NOMO-1 treated with dmso at 0.1 percent for 144 hours (cell line): Measurements from ENCODE around the gene HOXA6.

Source experiments
- DNase-seq: peaks from one replicate; lab custom pipeline; 2025; ENCODE audit not compliant: unreplicated experiment; lab: John Stamatoyannopoulos, UW

Gene HOXA6

DNA sequence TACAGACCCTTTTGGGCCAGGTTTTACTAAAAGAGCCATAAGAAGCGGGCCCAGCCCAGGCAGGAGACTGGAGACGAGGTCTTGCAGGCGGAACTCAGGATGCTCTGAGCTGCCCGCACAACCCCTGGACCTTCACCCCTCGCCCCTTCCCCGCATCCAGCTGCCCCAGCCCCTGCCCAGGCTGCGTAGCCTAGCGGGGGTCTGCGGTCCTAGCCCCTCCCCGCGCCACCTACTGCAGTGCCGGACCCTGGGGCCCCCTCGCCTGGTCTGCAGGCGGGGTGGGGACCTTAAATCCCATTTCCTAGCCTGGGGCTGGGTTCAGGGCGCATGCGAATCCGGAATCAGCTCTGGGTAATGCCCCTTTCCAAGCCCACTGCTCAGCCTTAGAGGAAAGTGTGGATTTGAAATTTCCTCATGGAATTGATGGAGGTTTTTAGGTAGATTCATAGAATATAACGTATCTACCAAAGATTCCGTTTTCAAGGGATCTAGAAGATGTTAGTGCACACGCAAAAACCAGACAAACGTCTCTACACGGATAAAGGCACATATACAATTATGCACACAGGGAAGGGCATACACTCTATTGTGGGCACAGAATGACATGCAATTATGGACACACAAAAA is 5.4 kb upstream of the HOXA6 start:
- DNase-seq, result no peak

DNA sequence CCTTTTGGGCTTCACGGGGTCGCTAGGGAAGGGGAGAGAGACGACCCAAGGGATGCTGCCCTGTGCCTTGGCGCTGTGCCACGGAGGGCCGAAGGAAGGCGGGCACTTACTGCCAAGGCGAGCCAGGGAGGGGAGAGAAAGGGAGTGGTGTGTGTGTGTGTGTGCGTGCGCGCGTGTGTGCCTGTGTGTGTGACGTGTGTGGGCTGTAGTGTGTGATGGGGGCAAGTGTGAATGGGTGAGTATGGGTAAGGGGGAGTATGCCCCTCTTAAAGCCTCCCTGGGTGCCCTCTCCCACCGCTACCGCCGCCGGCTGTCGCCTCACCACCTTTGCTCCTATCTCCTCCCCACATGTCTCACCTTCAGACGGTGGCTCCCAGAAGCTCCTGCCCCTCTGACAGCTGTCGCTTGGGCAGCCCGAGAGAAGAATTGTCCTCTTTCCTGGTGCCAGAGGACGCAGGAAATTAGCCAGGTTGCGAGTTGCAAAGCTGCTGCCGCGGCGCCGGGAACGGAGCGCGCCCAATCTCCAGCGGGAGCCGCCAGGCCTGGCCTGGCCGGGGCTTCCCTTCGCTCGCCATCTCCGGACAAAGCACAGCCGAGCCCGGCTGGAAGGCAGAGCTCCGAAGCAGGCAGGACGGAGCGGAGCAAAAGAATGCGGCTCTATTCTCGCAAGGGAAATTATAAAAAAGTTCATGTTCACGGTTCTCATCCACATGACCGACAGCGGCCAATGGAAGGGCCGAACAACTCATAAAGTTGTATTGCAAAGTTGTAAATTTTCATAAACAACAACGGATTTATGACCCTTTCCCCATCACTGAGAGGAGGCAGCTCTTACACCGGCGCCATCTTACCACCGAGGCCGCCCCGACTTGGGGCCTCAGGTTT is 4.6 kb upstream of the HOXA6 start, which contains the start of gene HOXA3:
Gene HOXA3 (minus strand): TSS at position 653 of the 885 bp plus-strand sequence. CDS start 41,943 bp downstream, outside the sequence.
- DNase-seq, result peak; percentile 81

DNA sequence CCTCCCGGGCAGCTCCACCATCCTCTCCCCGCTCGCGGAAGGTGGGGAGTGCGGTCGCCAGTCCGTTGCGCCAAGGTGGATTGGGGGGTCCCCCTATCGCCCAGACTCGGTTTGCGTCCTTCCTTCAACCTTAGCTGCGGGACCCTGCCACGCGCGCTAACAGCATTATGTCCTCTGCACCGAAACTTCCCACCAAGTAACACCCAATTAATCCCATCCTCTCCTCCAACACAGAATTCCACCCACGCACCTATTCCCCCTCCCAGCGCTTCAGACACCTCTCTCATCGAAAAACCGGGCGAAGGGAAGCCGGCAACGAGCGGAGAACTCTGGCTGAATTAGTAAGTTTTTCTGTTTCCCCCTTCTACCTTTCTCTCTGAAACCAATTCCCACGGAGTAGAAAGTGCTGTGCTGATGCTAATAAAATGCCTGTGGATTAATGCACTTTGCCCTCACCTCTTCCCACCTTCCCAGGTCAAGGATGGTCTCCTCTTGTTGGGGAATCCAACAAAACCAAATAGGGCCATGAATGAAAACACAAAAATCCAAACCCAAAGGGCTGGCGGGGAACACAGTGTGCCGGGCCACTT is 3.9 kb upstream of the HOXA6 start:
- no peak for DNase-seq

DNA sequence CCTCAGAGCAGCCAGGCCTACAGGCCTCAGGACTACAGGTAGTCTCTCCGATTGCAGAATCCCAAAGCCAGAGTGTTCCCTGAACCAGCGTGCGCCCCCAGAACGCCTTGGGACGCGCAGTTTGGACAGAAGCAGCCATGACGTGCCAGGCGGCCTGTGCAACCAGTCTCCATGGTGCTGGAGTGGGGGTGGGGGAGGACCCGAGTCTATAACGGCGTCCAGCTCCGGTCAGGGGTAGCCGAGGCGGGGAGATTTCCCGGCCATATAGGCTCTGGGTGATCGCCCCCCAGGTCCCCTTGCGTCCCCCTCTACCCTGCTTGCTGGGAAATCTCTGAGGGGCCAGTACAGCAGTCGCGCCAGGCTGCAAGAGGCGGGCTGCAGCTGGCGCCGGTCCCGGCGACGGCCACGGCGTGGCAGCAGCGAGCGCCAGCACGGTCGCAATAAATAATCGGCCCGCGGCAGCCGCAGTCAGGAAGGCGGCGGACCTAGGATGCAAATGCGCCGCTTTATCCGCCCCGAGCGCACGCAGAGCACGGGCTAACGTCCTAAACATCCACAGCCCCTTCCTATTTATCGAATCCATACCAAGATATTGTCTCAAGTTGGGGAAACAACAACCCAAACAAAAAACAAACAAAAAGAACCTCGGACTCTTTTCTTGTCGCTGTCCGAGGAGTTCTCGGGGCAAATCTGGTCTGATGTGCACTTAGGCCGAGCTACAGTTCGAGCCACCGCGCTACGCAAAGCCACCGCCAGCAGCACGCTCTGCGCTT is 3.2 kb upstream of the HOXA6 start:
- peak; percentile 57 for DNase-seq

DNA sequence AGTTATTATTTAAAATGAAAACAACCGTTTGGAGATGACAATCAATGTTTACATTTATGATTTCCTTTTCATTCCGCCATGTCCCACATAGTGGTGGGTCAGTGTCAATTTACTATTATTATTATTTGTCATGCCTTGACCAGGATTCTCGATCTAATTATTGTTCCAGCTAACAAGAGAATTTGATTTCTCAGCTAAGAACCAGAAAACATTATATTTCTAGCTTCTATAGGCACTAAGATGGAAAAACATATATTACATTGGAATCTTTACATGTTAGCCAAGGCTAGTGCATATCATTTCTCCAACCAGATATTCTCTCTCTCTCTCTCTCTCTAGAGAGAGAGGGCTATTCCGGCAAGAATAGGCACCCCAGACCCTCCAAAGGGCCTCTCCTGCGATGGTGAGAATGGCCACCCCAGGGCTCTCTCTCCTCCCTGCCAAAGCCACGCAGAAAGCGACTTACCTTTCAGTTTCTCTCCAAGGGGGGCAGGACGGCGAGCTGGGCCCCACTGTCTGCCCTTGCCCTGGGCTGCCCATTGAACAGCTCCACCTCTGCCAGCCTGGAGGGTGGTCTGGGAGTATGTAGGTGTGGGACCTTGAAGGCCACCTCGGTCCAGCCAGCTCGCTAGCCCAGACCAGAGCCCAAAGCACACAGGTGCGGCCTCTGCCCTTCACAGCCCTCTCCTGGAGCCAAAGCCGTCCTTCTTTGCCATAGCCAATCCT is 2.4 kb upstream of the HOXA6 start:
- no peak for DNase-seq

DNA sequence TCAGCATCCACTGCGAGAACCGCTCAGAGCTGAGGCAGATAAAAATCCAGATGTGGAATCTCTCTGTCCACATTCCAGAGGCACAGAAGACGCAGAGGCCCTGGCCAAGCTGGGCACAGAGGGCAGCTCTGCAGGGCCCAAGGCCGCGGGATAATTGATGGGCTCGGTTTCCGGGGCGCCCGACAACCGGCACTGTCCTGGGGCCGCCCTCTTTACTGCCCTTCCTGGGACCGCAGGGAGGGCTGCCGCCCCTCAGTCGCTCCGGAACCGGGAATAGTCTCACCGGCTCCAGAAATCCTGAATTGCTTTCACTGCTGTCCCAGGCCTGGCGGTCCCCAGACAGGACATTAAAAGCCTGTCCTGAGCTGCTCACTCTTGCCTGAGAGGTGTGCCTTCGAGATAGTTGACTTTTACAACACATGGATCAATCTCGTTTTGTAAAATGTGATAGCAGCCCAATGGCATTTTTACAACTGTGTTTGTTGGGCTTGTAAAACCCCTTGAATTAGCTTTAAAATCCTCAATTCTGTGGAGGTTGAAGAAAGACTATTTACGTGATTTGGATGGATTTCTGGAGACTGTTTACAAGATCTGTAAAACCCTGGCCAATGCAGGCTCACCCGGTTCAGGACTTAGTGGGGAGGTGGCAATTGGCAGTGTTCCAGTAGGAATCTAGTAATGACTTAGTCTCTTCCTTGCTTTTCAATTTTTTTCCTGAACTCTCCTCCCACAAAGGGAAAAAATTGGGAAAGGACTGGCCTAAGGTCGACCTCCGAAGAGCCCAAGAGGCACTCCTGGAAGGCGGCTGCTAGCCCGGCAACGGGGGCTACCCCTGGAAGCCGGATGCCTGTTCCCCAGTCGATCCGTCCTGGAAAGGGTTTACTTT is 1.4 kb upstream of the HOXA6 start:
- DNase-seq, result no peak

DNA sequence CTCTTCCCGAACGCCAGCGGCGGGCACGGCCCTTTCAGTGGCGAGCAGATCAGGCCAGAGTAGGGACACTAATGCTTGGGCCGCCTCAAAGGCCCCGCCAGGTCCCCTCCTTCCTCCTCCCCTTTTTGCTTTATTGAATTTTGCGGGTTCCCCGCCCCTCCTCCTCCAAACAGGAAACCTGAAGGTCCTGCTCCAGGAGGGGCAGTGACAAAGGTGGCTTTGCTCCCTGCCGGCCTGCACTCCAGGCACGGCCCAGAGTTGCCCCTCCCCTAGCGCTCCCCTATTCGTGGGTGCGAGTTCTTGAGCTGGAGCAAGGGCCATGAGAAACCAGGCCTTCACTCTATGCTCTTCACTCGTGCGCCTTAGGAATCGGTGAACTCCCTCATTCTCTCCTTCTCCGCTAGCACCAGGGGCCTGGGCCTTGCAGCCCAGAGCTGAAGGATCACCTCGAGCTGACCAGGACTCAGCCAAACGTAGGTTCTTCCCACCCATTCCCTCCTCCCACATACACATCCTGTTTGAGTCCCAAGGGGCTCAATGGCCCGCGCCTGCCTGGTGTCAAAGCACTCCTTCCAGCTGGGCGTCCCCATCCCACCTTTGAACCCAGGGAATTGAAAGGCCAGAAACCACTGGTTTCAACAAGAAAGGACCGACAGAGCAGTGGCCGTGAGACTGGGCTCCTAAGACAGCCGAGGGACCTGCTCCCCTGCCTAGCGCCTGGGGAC is 619 bp upstream of the HOXA6 start:
- no peak for DNase-seq

DNA sequence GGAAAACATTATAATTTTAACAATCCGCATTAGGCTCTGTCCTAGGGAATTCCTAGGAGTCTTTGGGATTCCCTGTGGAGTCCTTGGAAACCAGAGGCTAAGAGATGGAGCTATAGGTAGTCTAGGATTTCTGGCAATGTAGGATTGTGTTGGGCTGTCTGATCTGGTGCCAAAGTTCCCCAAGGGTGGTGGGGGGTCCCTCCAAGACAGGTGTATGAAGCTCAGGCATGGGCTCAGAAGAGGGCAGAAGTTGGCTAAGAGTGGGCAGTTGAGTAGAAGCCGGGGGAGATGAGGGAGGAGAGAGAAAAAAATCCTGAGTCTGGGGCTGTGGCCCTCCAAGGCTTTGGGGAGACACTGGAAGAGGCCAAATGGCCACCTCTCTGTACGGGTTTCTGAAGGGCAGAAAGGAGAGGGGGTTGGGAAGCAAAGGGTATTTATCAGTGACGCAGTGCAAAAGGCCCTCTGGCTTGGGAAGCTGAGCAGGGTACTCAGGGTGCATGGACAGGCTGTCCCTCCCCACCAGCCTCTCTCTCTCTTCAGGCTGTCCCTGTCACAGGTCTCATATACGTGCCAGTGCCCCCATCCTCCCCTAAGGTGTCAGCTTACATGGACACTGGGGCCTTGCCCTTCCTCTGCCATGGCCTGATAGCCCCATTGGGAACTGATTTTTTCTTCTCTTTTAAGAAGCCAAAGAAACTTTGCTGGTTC is 929 bp downstream of the HOXA6 start:
- no peak for DNase-seq

DNA sequence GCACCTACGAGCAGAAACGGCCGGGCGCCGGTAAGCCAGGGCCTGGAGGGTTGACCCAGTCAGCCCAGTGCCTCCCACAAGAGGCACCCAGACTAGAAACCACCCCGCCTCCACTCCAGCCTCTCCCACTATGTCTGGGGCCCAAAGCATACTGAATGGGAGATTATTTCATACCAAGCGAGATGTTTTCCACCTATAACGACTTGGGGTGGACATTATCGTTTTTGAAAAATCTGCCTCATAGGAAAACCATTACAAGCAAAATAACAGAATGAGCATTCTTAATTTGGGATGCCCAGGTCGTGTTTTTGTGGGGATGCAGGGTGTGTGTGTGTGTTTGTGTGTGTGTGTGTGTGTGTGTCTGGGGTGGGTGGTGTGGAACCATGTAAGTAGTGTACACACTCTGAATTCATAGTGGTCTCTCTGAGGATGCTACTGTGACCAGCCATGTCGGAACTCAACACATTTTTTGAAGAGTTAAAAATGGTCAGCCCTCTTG is 1.6 kb downstream of the HOXA6 start:
- DNase-seq, result no peak

DNA sequence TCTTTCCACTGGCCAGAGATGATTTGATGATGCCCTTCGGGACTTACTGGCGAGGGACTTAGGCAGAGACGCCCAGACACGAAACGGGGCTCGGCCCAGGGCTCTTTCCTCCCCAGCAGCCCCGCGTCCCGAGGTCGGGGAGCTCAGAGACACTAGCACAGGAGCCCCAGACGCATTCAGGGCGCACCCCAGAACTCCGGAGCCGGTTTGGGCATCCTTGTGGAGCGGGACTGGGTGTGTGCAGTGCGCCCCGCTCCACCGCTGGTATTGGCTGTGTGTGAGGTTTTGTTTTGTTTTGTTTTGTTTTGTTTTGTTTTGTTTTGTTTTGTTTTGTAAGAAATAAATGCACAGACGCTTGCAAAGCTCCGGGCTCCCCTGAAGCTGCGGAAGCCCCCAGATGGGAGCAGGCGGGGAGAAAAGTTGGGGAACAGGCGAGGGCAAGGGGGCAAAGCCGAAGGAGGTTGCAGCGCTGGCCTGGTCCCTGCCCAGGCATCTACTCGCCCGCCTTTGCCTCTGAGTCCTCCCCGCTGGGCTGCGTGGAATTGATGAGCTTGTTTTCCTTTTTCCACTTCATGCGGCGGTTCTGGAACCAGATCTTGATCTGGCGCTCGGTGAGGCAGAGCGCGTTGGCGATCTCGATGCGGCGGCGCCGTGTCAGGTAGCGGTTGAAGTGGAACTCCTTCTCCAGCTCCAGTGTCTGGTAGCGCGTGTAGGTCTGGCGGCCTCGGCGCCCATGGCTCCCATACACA is 2.2 kb downstream of the HOXA6 start:
- no peak for DNase-seq

DNA sequence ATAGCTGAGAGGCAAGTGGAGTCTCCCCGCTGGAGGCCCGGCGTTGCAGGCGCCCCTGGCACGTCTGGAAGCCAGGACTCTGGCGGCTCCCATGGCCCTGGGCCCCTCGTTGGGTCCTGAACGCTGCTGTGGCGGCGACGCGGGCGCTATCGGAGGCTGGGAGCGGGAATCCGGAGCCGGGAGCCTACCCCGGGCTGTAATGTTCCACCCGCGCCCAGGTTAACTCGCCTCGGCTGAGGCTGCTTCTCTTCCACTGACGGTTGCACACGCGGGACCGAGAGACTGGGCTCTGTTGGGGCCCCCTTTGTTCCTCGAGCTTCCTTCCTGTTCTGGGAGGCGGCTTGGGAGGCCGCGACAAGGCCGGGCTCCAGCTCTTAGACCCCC is 2.8 kb downstream of the HOXA6 start:
- no peak for DNase-seq

DNA sequence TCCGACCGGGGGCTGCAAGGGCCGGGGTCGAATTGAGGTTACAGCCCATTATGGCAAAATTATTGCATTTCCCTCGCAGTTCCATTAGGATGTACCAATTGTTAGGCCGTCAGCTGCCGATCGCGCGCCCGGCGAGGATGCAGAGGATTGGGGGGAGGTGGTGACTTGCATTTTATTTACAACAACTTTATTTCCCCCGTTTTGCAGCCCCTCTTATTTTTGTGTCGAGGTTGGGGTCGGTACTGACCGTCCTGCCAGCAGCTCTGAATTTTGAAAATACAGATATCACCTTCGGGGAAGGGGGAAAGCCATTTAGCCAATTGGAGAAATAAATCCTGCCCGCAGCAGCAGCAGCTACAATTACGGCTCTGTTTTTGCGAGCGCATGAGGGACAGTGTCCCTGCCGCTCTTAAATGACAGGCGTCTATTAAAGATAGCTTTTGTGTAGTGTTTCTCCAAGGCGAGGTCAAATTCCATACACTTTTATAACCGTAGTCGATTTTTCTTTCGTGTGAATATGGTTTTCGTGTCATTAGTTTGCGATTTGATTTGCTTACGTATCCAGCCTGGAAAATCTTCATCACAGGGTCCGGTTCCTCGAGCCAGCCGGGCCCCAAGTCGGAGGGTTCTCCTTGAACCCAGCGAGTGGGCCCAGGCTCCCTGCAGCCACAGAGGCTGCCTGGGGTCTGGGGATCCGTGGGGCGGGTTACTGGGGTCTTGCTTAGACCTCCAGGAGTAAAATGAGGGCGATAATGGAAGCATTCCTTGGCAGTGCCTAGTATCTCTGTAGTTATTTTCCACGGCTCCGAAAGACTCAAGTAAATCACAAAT is 3.4 kb downstream of the HOXA6 start:
- DNase-seq, result no peak

DNA sequence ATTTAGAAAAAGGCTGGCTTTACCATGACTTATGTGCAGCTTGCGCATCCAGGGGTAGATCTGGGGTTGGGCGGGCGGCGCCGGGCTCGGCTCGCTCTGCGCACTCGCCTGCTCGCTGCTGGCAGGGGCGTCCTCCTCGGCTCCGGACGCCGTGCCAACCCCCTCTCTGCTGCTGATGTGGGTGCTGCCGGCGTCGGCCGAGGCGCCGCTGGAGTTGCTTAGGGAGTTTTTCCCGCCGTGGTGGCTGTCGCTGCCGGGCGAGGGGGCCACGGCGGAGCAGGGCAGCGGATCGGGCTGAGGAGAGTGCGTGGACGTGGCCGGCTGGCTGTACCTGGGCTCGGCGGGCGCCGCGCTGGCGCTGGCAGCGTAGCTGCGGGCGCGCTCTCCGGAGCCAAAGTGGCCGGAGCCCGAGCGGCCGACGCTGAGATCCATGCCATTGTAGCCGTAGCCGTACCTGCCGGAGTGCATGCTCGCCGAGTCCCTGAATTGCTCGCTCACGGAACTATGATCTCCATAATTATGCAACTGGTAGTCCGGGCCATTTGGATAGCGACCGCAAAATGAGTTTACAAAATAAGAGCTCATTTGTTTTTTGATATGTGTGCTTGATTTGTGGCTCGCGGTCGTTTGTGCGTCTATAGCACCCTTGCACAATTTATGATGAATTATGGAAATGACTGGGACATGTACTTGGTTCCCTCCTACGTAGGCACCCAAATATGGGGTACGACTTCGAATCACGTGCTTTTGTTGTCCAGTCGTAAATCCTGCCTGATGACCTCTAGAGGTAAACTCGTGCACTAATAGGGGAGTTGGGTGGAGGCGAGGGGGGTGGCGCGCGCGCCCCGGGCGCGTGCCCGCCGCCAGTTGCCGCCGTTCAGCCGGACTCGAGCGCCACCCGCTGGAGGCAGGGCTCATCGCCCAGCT is 4.3 kb downstream of the HOXA6 start, which contains the start of gene HOXA5:
Gene HOXA5 (minus strand): TSS at position 659 of the 927 bp plus-strand sequence. CDS start 74 bp downstream, at position 585.
- no peak for DNase-seq

DNA sequence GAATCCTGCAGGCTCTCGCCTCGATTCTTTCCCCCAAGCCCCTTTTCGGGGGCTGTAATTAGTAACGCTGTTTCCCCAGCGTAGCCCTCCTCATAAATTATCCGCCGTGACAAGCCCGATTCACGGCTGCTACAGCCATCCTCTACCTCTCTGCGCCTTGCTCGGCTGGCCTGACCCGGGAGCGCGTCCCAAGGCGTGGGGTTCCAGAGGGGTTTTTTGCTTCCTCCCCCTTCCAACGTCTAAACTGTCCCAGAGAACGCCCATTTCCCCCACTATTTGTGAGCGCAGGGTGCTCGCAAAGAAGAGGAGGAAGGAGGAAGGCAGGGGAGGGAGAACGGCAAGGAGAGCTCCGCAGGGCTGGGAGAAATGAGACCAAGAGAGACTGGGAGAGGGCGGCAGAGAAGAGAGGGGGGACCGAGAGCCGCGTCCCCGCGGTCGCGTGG is 5.0 kb downstream of the HOXA6 start:
- DNase-seq, result no peak

DNA sequence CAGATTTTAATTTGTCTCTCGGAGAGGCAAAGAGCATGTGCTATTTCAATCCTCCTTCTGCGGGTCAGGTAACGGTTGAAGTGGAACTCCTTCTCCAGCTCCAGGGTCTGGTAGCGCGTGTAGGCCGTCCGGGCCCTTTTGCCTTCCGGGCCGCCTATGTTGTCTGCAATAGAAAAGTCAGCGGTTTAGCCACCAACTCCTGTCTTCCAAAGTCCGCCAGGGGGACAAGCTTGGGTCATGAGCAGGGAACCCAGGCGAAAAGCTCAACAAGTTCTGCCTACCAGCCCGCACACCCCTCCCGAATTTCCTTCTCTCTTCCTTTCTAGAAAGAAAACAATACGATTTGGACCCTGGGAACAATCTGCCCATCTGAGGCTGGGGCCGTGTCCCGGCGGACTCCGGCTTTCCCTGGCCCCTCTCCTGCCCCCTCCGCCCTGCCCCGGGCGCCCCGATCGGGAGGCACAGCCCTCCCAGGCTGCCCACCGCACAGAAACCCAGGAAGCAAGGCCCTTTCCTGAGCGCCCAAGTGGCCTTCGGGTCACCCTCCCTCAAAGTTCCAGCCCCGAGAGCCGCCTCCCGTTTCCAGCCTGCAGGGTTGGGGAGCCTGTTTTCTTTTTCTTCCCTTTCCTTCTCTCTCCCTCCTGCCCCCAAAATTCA is 5.5 kb downstream of the HOXA6 start:
- no peak for DNase-seq
